Measurements from ENCODE around the gene KXD1.
"Not testable (repeated sequence)": the region's sequence is repeated elsewhere in the genome, so short reads cannot be mapped to it uniquely, and the experiment has no call there.

Gene KXD1, protein sequence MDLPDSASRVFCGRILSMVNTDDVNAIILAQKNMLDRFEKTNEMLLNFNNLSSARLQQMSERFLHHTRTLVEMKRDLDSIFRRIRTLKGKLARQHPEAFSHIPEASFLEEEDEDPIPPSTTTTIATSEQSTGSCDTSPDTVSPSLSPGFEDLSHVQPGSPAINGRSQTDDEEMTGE

DNA sequence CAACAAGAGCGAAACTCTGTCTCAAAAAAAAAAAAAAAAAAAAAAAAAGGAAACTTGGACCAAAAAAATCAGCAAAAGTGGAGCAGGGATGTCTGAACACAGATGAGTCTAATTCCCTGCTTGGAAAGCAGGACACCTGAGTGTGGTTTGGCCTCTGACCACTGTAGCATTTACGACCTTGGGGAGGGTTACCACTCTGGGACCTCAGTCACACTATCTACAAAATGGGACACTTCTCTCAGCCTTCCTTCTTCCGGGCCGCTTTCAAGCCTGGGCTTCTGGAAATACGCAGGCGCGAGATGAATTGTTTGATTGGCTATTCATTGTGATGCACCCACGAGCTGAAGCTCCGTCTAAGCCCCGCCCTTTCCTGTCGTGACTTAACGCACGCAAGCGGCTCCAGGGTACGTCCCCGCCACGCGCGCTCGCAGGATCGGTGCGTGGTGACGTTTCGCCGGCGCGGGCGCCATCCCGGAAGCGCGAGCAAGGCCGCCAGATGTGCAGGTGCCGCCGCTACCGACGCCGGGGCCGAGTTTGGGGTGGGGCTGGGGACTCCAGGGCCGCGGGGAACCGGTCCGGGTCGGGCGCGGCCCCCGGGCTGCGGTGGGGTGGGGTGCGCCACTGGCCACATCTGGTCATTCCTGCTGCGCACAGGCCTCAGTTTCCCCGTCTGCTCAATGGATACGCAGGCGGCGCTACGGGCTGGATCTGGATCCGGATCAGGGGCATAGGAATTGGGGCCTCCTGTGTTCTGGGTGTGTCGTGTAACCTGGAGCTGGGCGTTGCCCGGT lies at the start of gene KXD1:
KXD1 (plus strand) TSS at position 460 of the 791 bp plus-strand sequence. CDS start 4,187 bp downstream, outside the sequence.
- peak; percentile 99 for DNase-seq (ENCODE audit: low spot score)

DNA sequence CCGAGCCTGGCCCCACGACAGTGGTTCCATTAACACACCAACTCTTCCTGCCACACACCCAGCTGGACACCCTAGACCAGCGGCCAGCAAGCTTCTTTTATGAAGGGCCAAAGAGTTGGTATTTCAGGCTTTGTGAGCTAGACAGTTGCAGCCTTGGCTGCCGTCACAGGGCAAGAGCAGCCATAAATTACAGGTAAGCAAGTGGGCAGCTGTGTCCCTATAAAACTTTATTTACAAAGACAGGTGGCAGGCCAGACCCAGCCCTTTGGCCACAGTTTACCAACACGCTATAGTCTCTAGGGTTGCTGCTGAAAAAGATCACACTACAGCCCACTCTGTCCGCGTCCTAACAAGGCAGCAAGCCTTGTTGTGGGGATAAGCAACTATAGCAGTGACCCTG lies 49.1 kb upstream of the KXD1 start:
- DNase-seq (ENCODE audit: low spot score), result no peak

DNA sequence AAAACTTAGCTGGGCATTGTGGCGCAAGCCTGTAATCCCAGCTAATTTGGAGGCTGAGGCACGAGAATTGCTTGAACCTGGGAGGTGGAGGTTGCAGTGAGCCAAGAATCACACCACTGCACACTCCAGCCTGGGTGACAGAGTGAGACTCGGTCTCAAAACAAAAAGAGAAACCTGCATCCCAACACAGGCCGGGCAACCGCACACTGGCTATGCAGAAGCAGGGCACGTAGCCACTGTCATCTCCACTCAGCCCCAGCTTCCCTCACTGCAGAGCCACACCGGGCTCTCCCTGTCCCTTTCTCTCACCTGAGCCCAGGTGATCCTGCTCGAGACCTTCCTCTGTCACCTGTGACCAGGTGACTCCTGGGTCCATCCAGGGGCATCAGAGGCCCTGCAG lies 47.5 kb upstream of the KXD1 start:
- DNase-seq (ENCODE audit: low spot score), result no peak

DNA sequence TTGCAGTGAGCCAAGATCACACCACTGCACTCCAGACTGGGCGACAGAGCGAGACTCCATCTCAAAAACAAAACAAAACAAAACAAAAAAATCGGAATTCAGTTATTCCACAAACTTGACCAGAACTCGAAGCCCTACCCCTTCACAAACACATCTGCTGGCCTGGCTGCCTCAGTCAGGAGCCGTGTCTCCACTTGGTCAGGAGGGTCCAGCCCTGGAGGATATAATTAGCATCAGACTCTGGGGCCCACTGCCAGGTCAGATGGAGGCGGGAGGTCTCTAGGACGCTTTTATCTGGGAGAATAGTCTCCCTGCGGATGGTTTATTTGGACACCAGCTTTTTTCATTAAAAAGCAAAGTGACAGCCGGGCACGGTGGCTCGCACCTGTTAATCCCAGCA lies 43.8 kb upstream of the KXD1 start:
- no peak for DNase-seq (ENCODE audit: low spot score)

DNA sequence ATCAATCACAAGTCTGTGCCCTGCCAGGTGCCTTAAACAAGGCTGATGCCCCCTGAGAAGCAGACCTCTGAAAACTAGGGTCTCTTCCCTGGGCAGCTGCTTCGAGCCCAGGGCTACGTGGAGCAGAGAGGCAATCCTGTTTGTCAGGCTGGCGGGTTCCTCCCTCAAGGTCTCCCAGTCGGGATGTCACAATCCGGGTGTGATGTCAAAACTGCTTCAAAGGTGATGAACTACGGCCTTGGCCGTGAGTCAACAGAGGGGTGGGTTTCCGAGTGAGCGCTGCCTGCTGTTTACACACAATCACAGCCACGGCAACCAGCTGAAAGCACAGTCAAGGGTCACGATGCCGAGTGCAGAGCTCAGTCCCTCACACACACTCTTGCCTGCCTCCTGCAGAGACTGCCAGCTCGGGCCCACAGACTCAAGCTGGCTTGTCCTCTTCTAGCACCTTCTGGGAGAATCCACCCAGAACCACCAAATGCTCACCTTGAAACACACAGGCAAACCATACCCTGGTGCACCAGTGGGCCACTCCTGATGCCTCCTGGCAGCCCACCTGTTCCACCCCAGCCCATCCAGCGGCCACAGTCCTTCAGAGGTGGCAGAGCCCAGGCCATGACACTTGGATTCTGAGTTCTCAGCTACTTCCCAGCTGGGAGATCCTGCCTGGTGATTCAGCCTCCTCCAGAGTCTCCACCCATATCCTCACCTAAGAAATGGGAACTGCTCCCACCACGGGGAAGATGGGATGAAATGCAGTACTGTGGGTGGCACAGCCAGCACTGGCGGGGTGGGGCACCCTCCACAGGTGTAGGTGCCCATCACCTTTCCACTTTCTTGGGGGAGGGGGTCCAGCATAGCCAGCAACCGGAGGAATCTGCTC lies 42.6 kb upstream of the KXD1 start:
- DNase-seq (ENCODE audit: low spot score), result peak; percentile 45

DNA sequence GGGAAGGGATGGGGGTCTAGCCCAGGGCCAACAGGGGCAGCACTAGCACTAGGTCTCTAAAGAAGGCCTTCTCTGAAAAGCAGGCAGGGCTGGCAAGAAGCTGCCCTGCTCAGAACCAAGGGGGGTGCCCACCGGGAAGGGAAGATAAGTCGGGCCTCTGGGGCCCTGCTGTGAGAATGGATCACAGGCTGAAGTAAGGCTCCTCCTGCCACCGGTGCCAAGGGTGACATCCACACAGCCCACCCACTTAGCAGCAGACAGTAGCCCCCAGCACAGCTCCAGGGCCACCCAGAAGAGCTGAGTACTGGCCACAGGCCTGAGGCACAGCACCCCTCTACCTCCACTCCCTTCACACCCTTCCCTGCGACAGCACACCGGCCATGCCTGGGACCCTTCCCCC lies 41.7 kb upstream of the KXD1 start:
- DNase-seq (ENCODE audit: low spot score), result no peak

DNA sequence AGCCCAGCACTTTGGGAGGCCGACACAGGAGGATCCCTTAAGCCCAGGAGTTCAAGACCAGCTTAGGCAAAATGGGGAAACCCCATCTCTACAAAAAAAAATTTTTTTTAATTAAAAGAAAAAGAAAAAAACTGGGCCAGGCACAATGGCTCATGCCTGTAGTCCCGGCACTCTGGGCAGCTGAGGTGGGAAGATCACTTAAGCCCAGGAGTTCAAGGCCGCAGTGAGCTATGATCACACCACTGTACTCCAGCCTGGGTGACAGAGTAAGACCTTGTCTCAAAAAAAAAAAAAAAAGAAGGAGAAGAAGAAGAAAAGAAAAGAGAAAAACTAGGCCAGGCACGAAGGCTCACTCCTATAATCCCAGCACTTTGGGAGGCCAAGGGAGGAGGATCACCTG lies 40.1 kb upstream of the KXD1 start:
- DNase-seq (ENCODE audit: low spot score), result no peak

DNA sequence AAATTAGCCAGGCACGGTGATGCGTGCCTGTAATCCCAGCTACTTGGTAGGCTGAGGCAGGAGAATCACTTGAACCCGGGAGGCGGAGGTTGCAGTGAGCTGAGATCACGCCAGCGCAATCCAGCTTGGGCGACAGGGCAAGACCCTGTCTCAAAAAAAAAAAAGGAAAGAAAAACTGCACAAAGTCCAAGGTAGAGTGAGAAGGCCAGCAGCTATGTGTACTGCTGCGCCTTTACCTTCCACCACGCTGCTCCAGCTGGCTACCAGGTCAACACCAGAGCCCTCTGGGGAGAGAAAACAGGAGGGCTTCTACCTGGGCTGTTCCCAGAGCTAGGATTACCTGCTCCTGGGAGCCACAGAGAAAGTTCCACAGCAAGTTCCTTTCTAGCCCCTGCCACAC lies 39.0 kb upstream of the KXD1 start:
- no peak for DNase-seq (ENCODE audit: low spot score)

DNA sequence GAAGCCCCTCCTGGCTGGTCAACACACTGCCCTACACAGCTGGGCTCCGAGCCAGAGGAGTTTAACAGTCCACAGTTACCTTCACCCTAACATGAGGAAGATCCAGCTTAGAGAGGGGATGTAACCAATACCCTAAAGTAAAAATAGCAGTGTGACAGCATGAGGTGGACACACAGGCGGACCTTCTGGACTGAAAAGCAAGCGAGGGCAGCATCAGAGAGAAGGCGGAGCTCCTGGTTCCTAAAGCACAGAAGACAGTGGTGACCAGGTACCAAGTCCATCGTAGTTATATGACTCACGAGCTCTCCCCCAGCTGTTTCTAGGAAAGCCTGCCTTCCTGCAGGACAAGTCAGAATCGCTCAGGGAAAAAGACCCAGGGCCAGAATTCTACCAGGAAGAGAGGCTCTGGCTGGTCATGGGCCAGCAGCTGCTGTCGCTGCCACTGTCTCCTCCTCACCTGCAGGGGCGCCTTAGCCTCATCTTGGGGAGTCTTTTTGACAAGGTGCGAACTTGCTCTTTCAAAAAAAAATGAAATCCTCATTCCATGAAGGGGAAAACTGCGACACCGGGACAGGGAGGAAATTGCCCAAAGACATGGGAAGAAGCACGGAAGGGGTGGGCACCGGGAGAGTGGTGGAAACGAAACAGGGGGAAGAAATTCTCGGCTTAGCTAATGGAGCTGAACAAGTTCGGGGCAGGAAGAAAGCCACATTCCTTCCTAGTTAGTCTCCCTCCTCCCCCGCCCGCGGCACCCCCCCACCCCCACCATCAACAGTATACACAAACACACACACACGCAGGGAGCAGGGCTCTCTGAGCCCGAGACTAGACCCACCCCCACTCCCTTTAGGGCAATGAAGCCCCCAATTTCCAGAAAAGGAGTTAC lies 37.5 kb upstream of the KXD1 start:
- peak; percentile 79 for DNase-seq (ENCODE audit: low spot score)

DNA sequence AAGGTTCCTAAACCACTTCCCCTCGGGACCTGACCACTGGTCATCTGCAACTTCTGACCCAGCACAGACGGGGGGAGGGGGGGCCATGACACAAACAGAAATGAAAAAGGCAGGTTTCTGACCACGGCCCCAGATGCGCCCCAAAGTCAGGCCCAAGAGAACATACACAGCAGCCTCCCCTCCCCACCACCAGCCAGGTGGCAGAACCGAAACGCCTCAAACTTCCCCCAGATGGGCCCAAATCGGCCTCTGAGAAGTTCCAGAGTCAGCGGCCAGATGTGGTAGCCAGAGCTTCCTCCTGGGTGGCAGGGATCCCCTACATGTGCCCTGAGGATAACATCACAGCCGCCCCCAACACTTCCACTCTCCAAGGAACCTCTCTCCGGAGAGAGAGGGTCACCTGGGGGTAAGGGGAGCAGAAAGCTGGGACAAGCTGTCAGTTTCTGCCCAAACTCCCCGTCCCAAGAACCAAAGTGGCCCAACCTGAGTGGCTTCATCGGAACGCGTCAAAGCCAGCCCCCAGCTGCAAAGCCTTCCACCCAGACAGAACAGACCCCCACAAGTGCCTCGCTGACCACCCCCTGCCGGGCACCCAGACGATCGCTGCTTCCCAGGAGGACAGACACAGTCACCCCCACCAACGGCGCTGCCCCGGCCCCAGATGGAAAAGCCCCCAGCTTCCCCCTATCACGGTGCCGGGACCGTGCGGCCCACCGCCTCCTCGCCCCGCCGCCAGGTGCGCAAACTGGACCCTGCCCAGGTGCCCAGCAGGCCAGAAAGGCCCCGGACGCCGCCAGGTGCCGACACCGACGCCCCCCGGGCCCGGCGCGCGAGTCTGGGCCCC lies 36.6 kb upstream of the KXD1 start:
- DNase-seq (ENCODE audit: low spot score), result no peak

DNA sequence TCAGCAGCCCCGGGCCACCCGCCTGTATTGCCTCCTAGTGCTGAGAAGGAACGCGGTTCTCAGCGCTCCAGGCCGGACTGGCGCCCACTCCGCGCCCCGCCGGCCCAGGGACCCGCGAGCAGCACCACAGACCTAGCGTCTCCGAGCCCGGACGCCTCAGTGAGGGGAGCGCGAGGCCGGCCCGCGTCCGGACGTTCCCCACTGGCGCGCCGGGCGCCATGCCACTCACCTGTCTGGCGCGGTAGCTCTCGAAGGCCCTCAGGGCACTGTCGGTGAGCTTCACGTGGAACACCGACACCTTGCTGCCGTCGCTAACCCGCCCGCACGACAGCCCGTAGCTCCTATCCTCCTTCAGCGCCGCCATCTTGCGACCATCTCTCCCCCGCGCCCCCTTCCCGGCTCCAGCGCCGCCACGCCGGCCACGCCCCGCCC lies 36.0 kb upstream of the KXD1 start, which contains the start of gene ELL:
ELL (minus strand) TSS at position 379 of the 432 bp plus-strand sequence; CDS start at position 364, 15 bp downstream.
- DNase-seq (ENCODE audit: low spot score), result no peak

DNA sequence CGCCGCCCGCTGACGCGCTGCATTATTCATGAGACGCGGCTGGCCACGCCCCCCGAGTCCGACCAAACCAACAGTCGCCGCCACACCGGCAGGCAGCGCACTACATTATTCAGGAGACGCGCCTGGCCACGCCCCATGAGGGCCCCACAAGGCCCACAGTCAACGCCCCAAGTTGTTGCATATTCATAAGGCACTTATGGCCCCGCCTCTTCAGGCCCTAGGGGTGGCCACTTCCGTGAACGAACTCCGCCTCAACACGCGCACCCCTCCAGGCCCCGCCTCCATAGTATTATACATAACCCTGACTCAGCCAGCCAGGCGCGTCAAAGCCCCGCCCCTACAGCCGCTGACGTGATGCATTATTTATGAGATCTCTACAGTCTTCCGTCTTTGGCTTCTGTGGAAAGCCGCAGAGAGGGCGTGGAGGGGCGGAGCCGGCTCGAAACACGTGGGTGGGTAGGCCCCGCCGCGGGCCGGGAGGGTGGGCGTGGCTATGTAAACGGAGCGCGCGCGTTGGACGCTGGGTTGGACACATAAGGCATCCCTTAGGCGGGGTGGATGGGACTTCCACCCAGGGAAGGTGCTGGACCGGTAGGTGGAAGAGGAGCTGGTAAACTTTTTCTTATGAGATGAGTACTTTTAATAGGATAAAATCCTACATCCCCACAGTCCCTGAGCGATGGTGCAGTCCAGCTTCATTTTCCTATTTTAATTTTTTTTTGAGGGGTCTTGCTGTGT lies 35.4 kb upstream of the KXD1 start:
- peak; percentile 98 for DNase-seq (ENCODE audit: low spot score)

DNA sequence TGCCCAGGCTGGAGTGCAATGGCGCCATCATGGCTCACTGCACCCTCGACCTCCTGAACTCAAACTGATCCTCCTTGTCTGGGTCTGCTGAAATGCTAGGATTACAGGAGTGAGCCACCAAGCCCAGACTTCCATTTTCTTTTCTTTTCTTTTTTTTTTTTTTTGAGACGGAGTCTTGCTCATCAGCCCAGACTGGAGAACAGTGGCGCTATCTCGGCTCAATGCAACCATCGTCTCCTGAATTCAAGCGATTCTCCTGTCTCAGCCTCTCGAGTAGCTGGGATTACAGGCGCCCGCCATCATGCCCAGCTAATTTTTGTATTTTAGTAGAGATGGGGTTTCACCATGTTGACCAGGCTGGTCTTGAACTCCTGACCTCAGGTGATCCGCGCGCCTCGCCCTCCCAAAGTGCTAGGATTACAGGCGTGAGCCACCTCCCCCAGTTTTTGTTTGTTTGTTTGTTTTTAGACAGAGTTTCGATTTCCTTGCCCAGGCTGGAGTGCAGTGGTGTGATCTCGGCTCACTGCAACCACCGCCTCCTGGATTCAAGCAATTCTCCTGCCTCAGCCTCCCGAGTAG lies 34.7 kb upstream of the KXD1 start:
- not testable (repeated sequence) for DNase-seq (ENCODE audit: low spot score)

DNA sequence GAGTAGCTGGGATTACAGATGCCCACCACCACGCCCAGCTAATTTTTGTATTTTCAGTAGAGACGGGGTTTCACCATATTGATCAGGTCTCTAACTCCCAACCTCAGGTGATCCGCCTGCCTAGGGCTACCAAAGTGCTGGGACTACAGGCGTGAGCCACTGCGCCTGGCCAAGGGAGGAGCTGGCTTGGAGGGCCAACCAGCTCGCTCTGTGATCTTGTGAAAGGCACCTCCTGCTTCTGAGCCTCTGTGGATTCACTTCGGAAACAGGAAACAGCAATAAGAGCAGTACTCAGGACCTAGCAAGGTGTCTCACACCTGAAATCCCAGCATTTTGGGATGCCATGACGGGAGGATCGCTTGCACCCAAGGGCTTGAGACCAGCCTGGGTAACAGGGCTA lies 33.8 kb upstream of the KXD1 start:
- DNase-seq (ENCODE audit: low spot score), result no peak

DNA sequence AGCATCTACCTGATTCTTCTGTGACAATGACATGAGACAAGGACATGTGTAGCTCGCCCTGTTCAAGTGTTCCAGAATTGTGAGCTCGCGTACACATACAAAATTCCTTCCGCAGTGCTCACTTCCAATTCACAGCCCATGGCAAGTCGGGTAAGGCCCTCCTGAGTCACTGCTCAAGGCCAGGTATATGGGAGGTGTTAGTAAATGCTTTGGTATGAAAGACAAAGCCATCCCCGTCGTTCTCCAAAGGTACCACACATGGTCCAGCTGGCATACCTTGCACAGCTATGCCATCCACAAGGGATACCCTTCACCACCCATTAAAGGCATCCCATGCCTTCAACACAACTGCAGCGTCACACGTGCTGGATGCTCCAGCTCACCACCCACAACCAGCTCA lies 31.4 kb upstream of the KXD1 start:
- DNase-seq (ENCODE audit: low spot score), result no peak

DNA sequence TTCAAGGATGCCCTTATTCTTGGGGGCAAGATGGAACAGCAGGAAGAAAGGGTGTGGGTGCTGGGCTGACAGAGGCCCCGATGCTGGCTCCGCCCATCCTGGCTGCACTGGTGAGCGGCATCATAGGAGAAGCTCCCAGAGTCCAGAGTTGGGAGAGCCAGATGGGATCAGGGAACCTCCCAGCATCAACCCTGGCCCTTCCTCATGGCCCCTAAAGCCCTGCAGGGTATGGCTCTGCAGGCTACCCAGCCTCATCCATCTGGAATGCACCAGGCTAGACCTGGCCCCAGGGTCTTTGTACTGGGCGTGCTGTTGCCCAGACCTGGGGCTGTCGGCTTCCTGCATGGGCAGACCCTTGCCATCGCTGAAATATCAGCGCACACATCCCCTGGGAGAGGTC lies 27.9 kb upstream of the KXD1 start:
- DNase-seq (ENCODE audit: low spot score), result no peak

DNA sequence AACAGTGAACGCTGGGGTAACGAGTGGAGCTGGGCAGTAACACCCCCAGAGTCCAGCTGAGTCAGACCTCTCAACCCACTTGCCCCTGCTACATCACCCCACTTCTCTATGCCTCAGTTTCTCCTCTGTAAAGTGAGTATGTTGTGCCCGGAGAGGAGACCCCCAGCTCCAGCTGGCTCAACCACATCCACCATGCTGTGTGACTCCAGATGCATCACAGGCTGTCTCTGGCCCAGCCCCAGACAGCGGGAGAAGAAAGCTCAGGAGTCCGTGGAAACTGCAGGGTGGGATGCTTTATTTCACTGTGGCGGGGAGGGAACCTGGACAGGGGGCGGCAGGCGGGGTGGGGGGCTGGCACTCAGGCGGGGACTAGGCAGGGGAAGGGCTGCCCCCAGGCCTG lies 26.2 kb upstream of the KXD1 start:
- no peak for DNase-seq (ENCODE audit: low spot score)

DNA sequence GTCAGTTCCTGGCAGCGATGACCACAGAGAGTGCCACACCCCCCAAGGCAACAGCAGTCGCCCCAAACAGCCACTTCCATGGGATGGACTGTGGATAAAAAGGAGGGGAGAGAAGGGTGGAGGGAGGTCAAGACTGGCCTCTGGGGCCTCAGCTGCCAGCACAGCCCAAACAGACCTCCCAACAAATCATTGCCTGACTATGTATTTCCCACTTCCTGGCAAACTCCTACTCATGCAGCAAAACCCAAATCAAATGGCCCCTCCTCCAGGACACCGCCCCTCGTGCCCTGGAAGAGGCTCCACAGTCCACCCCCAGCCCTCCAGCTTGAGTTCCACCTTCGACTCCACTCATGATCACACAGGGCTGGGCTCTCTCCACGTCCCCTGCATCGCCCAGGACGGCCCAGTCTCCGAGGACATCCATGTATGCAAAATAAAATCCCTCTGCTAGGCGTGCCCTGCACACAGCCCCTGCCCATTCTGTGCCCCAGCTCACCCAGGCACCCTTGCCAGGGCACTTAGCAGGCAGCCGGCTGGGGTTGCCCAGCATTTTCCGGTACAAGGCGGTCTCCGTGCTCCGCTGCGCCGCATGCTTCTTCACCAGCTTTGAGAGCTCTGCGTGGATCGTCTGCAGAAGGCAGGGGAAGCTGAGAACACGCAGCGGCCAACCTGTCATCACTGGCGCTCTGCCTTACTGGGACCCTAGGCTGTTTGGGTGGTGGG lies 25.3 kb upstream of the KXD1 start:
- DNase-seq (ENCODE audit: low spot score), result no peak

DNA sequence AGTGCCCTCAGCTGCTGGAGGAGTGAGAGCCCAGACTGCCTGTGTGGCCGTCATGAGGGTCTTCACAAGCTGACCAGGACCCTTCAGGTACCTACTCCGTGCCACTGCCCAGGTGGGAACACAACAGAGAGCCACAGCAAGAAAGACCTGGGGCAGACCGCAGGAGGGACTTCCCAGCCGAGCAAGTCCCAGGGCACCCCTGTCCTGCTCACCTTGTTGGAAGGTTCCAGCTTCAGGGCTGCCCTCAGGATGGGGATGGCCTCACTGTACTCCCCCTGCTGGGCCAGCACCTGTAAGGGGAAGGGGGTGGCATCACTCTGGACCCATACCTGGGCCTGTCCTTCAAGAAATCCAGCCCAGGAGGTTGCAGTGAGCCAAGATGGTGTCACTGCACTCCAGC lies 24.6 kb upstream of the KXD1 start:
- no peak for DNase-seq (ENCODE audit: low spot score)

All from hepatic stellate cell (primary cell).